HepG2 (cell line): Measurements from ENCODE around the gene USP38.

Experiments
- BHLHE40 ChIP-seq: IDR thresholded peaks from 2 replicates; pipeline ENCODE4 v1.6.1; 2011; ENCODE audit warnings: low read length, improper control_type of control experiment
- FOXP1 ChIP-seq, 2 experiments: fragments of 450-650 bp in 1 of 2; IDR thresholded peaks; 2 replicates each; pipeline ENCODE4 v1.6.1; 2017 to 2018; ENCODE audit warnings: antibody characterized with exemption in 1 of 2
- HDAC1 ChIP-seq: sonication (generic); formaldehyde crosslinking; IDR thresholded peaks from 2 replicates; pipeline ENCODE4 v1.5.1; 2020; ENCODE audit warnings: mild to moderate bottlenecking, missing genetic modification reagents
- NR2C2 ChIP-seq: sonication (generic); formaldehyde crosslinking; IDR thresholded peaks from 2 replicates; pipeline ENCODE4 v1.4.0; 2020; ENCODE audit warnings: missing genetic modification reagents, mild to moderate bottlenecking, moderate library complexity, borderline replicate concordance
- POLR2AphosphoS5 ChIP-seq: IDR thresholded peaks from 2 replicates; pipeline ENCODE4 v1.6.1; 2012; ENCODE audit warnings: low read depth, low read length
- RFXANK ChIP-seq: IDR thresholded peaks from 2 replicates; pipeline ENCODE4 v1.6.1; 2016
- TFAP4 ChIP-seq: sonication (generic); IDR thresholded peaks from 2 replicates; pipeline ENCODE4 v1.6.1; 2016; ENCODE audit warnings: low read depth, borderline replicate concordance
- TP53 ChIP-seq: sonication (generic); formaldehyde crosslinking; conservative IDR thresholded peaks from 2 replicates; pipeline ENCODE4 v1.4.0; 2020; ENCODE audit warnings: missing genetic modification reagents
- ZZZ3 ChIP-seq: sonication (generic); formaldehyde crosslinking; IDR thresholded peaks from 2 replicates; pipeline ENCODE4 v1.4.0; 2020; ENCODE audit warnings: missing genetic modification reagents, mild to moderate bottlenecking, borderline replicate concordance
- TF ChIP-seq, protein P1 (sequence below): sonication (generic); formaldehyde crosslinking; IDR thresholded peaks from 2 replicates; pipeline ENCODE4 v1.5.0; 2020; ENCODE audit warnings: mild to moderate bottlenecking, missing genetic modification reagents, moderate library complexity

DNA sequence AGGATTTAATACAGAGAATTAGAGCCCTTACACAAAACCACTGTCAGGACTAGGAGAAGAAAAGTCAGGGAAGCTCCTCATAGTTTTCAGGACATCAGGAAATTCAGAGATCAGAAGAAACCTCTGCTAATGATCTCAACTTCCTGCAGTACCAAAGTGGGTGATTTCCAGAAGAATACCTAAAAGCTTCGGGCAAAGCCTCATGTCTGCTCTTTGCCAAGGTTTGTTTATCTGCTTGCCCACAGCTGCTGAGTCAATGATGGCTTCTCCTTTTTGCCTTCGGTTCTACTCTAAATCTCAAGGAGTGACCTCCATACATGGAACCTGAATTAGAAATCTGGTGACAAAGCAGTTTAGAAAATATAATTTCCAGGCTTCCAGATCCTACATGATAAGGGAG lies 68.4 kb downstream of the USP38 start:
- TF ChIP-seq BHLHE40 (no peak), TP53 (CRISPR knock-in tag) (no peak), NR2C2 (CRISPR knock-in tag) (no peak), POLR2AphosphoS5 (no peak), RFXANK (CRISPR knock-in tag) (no peak), TFAP4 (no peak), FOXP1 (IDR thresholded peaks at IDR 0.05) (no peak), FOXP1 (CRISPR knock-in tag; IDR thresholded peaks at IDR 0.05) (no peak), ZZZ3 (CRISPR knock-in tag) (no peak), HDAC1 (CRISPR knock-in tag) (no peak)
- TF ChIP-seq, protein P1, sequence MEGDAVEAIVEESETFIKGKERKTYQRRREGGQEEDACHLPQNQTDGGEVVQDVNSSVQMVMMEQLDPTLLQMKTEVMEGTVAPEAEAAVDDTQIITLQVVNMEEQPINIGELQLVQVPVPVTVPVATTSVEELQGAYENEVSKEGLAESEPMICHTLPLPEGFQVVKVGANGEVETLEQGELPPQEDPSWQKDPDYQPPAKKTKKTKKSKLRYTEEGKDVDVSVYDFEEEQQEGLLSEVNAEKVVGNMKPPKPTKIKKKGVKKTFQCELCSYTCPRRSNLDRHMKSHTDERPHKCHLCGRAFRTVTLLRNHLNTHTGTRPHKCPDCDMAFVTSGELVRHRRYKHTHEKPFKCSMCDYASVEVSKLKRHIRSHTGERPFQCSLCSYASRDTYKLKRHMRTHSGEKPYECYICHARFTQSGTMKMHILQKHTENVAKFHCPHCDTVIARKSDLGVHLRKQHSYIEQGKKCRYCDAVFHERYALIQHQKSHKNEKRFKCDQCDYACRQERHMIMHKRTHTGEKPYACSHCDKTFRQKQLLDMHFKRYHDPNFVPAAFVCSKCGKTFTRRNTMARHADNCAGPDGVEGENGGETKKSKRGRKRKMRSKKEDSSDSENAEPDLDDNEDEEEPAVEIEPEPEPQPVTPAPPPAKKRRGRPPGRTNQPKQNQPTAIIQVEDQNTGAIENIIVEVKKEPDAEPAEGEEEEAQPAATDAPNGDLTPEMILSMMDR (CRISPR knock-in tag): no peak
